ENCODE measurements around the gene SPAG7. TPM values are rescaled to one million over a fixed set of nuclear protein-coding genes. Genes with fewer than 3 reads are reported as not detected.

The SPAG7 gene
- total RNA-seq, 2 experiments from 2014 or later: 62.2 to 63.6 TPM

GRCh38 chr17:4966844-4967538 lies 626 bp downstream of the SPAG7 start:
- H3K27ac Mint-ChIP-seq: no peak overlapping the region
- H3K4me1 Mint-ChIP-seq: peaks cover 35% of the 10 kb centered on the region
- peaks cover 8% of the 10 kb centered on the region for H3K27me3 Mint-ChIP-seq
- no peak overlapping the region for H3K4me3 Mint-ChIP-seq
- peaks cover 1% of the 10 kb centered on the region for H3K9me3 Mint-ChIP-seq
- peaks cover 18% of the 10 kb centered on the region for H3K36me3 Mint-ChIP-seq
- peak; percentile 94 for DNase-seq

DNA sequence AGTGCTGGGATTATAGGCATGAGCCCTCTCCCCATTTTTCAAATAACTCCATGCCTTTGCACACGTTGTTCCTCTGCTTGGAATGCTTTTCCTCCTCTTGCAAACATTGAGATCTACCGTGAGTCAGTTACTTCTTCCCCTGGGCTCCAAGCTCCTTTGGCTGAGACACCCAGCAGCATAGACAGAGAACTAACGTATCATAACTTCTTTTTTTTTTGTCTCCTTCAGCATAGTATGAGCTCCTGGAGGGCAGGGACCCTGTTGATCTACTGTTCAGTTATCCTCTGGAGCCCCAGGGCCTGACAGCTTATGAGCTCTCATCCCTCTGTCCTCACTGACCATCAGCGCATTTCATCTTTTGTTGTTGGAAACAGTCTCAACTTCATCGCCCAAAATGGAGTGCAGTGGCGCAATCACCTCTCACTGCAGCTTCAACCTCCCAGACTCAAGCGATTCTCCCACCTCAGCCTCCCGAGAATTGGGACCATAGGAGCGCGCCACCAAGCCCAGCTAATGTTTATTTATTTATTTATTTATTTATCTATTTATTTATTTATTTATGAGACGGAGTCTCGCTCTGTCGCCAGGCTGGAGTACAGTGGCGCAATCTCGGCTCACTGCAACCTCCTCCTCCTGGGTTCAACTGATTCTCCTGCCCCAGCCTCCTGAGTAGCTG lies 2.2 kb downstream of the SPAG7 start:
- Mint-ChIP-seq H3K27me3 (peaks cover 8% of the 10 kb centered on the region), H3K4me1 (peaks cover 26% of the 10 kb centered on the region), H3K36me3 (peaks cover 18% of the 10 kb centered on the region), H3K27ac (peak overlapping the region; percentile 42), H3K9me3 (peaks cover 1% of the 10 kb centered on the region), H3K4me3 (peak overlapping the region; percentile 40)
- no peak for DNase-seq

DNA sequence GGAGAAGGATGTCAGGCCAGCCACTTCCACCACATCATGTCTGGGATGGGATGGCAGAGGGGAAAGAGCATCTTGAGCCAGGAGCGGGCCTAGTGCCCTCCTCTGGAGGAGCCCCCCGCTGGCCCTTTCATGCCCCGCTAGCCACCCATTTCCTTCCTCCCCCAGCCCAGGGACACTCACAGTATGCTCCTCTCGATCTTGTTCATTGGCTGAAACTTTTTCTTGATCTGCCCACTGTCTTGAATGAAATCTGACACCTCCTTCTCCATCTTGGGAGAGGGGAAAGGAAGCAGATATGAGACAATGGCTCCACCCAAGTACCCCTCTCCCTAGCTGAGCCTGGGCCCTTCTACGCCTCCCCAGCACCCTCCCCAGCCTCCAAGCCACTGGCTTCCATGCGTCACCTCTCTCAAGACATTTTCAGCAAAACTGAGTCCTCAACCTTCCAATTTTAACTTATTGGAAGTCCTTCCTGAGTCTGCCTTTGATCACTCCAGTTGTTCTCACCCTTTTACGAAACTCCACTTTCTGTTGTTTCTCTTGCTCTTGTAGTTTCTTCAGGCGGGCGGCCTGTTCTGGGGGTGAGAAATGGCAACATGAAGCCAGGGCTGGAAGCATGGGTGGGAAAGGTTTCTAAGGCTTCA lies 7.2 kb downstream of the SPAG7 start:
- Mint-ChIP-seq H3K9me3 (no peaks in the 10 kb centered on the region), H3K4me1 (peaks cover 6% of the 10 kb centered on the region), H3K27me3 (no peaks in the 10 kb centered on the region), H3K36me3 (peaks cover 6% of the 10 kb centered on the region), H3K27ac (no peak overlapping the region), H3K4me3 (no peak overlapping the region)
- no peak for DNase-seq

- no peak for DNase-seq
- no peaks in the 10 kb centered on the region for H3K27me3 Mint-ChIP-seq
- no peak overlapping the region for H3K4me3 Mint-ChIP-seq
- peaks cover 6% of the 10 kb centered on the region for H3K4me1 Mint-ChIP-seq
- H3K36me3 Mint-ChIP-seq: peaks cover 2% of the 10 kb centered on the region
- H3K27ac Mint-ChIP-seq: no peak overlapping the region
- H3K9me3 Mint-ChIP-seq: no peaks in the 10 kb centered on the region
These were observed 8.2 kb downstream of the SPAG7 start for GRCh38 chr17:4959261-4959965.

DNA sequence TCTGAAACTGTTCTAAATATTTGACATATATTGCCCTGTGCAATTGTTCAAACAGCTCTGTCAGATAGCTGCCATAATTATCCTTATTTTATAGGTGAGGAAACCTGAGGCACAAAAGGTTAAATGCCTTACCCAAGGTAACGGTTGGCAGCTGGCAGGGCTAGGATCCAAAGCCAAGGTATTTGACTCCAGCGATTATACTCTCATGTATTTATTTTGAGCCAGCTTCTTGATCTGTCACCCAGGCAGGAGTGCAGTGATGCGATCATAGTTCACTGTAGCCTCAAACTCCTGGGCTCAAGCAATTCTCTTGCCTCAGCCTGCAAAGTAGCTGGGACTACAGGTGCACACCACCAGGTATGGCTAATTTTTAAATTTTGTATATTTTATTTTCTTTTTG lies 9.5 kb downstream of the SPAG7 start:
- DNase-seq: no peak
- peaks cover 5% of the 10 kb centered on the region for H3K36me3 Mint-ChIP-seq
- no peak overlapping the region for H3K27ac Mint-ChIP-seq
- H3K27me3 Mint-ChIP-seq: no peaks in the 10 kb centered on the region
- H3K4me1 Mint-ChIP-seq: peaks cover 7% of the 10 kb centered on the region
- no peaks in the 10 kb centered on the region for H3K9me3 Mint-ChIP-seq
- no peak overlapping the region for H3K4me3 Mint-ChIP-seq

DNA sequence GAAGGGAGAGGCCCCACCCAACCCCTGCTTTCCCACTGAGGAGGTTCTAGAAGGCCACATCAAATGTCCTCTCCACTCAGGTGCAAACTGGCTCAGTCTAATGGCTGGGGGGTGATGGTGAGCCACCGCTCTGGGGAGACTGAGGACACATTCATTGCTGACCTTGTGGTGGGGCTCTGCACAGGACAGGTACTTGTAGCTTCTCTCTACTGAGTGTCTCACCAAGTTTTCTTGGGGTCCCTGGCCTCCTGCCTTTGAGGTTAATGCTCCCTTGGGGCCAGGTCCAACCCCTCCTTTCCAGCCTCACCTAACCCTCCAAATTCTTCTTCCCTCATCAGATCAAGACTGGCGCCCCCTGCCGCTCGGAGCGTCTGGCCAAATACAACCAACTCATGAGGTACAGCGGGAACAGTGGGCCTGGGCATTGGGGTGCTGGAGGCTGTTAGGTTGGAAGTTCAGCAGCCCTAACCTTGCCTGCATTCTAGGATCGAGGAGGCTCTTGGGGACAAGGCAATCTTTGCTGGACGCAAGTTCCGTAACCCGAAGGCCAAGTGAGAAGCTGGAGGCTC lies 11.0 kb downstream of the SPAG7 start:
- Mint-ChIP-seq H3K36me3 (peaks cover 5% of the 10 kb centered on the region), H3K9me3 (no peaks in the 10 kb centered on the region), H3K27me3 (no peaks in the 10 kb centered on the region), H3K4me1 (peaks cover 10% of the 10 kb centered on the region), H3K4me3 (no peak overlapping the region), H3K27ac (no peak overlapping the region)
- peak; percentile 21 for DNase-seq

- H3K36me3 Mint-ChIP-seq: peaks cover 5% of the 10 kb centered on the region
- no peak for DNase-seq
- no peaks in the 10 kb centered on the region for H3K9me3 Mint-ChIP-seq
- H3K4me3 Mint-ChIP-seq: no peak overlapping the region
- H3K4me1 Mint-ChIP-seq: peaks cover 20% of the 10 kb centered on the region
- no peak overlapping the region for H3K27ac Mint-ChIP-seq
- H3K27me3 Mint-ChIP-seq: no peaks in the 10 kb centered on the region
These were observed 12.5 kb downstream of the SPAG7 start for GRCh38 chr17:4955091-4955490.

- Mint-ChIP-seq H3K27ac (no peak overlapping the region), H3K4me1 (peaks cover 20% of the 10 kb centered on the region), H3K4me3 (no peak overlapping the region), H3K9me3 (no peaks in the 10 kb centered on the region), H3K27me3 (no peaks in the 10 kb centered on the region), H3K36me3 (peaks cover 7% of the 10 kb centered on the region)
- no peak for DNase-seq
These were observed 14.1 kb downstream of the SPAG7 start for GRCh38 chr17:4953451-4953961.

GRCh38 chr17:4951486-4951885 lies 16.1 kb downstream of the SPAG7 start:
- H3K4me3 Mint-ChIP-seq: peak overlapping the region; percentile 87

DNA sequence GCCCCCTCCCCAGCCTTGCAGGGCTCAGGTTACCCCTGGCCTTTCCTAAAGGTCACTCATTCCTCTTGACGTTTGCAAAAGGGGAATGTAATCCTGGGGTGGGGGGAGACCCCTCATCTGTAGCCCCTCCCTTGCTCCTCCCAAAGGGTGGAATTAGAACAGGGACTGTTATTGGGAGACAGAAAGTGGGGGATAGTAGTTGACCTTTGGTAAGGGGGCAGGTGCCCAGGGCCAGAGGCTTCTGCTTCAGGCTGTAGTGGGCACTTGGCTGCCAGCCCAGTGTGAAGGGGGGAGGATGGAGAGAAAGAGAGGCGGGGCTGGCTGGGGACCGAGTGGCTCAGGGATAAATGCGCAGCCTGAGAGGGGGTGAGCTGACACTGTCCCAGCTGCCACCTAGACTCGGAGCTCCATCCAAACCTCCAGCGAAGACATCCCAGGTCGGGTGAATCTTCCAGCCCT lies 16.8 kb downstream of the SPAG7 start, which contains the start of gene ENO3:
Gene ENO3 (plus strand): TSS at position 374 of the 459 bp plus-strand sequence. CDS start 711 bp downstream, outside the sequence.
- Mint-ChIP-seq H3K4me1 (peaks cover 21% of the 10 kb centered on the region), H3K27ac (peak within 1 kb of the TSS; percentile 93), H3K9me3 (no peaks in the 10 kb centered on the region), H3K36me3 (peaks cover 26% of the 10 kb centered on the region), H3K27me3 (peaks cover 3% of the 10 kb centered on the region), H3K4me3 (peak within 1 kb of the TSS; percentile 87)
- DNase-seq: no peak

More at GRCh38 chr17:4951486-4951885, 16.1 kb downstream of the SPAG7 start:
- DNase-seq: no peak
- H3K4me1 Mint-ChIP-seq: peaks cover 19% of the 10 kb centered on the region
- no peaks in the 10 kb centered on the region for H3K9me3 Mint-ChIP-seq
- peaks cover 19% of the 10 kb centered on the region for H3K36me3 Mint-ChIP-seq
- H3K27ac Mint-ChIP-seq: peak overlapping the region; percentile 16
- peaks cover 3% of the 10 kb centered on the region for H3K27me3 Mint-ChIP-seq

DNA sequence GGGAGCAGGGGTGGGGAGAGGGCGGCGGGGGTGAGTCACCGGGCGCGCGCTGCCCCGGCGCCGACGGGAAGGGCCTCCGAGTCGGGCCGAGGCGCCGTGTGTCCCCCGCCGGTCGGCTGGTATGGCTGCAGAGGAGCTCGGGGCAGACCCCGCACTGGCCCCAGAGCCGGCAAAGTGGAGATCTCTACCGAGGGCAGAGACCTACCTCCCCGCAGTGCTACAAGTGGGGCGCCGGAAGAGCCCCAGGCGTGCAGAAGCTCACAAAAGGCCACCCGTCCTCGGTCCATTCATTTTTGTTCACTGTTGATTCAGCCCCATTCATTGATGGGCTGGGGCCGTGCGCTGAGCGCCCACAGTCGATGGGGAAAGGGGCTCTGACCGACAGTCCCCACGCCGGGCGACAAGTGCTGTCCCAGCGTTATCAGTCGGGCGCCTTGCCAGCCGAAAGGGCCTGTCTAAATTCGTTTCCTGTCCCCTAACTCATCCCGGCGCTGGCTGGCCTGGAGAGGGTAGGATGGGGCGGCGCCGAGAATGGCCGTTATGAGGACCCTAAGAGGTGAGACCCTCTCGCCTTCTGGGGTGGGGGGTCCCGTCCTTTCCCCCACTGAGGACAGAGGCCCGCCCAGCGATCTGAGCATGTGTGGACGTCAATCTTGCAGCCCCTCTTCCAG lies 17.4 kb downstream of the SPAG7 start:
- H3K4me1 Mint-ChIP-seq: peaks cover 27% of the 10 kb centered on the region

GRCh38 chr17:4949321-4950074 lies 18.1 kb downstream of the SPAG7 start:
- Mint-ChIP-seq H3K9me3 (no peaks in the 10 kb centered on the region), H3K27ac (peak overlapping the region; percentile 91), H3K27me3 (peaks cover 16% of the 10 kb centered on the region), H3K36me3 (peaks cover 39% of the 10 kb centered on the region), H3K4me3 (peak overlapping the region; percentile 94), H3K4me1 (peaks cover 34% of the 10 kb centered on the region)
- DNase-seq: peak; percentile 80

More for the DNA sequence above, 17.4 kb downstream of the SPAG7 start:
- peaks cover 32% of the 10 kb centered on the region for H3K36me3 Mint-ChIP-seq
- no peaks in the 10 kb centered on the region for H3K9me3 Mint-ChIP-seq
- DNase-seq: peak; percentile 48
- H3K4me3 Mint-ChIP-seq: peak overlapping the region; percentile 87
- peaks cover 9% of the 10 kb centered on the region for H3K27me3 Mint-ChIP-seq
- H3K27ac Mint-ChIP-seq: peak overlapping the region; percentile 93

DNA sequence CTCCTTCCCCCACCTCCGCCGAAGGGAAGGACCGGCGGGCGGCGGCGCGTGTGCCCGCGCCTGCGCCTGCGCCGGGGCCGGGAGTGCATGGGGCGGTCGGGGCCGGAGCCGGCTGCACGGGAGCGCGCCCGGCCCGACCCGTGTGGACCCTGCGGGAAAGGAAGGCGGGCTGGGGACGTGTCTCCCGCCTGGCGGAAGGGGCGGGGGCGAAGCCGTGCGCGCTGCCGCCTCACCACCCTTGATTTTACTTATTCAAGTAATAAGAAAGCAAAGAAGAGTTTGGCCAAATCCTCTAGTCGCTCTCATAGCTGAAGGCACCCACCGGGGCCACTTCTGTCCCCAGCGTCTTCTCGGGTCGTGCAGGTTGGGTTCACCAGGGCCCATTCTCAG lies 18.7 kb downstream of the SPAG7 start:
- Mint-ChIP-seq H3K27me3 (peaks cover 20% of the 10 kb centered on the region), H3K4me1 (peaks cover 38% of the 10 kb centered on the region), H3K9me3 (no peaks in the 10 kb centered on the region), H3K36me3 (peaks cover 43% of the 10 kb centered on the region), H3K27ac (peak overlapping the region; percentile 99), H3K4me3 (peak overlapping the region; percentile 94)
- peak; percentile 87 for DNase-seq
